HG03066 (cell line): ENCODE data around the gene TNK1.
"Not testable (repeated sequence)": the region's sequence is repeated elsewhere in the genome, so short reads cannot be mapped to it uniquely, and the experiment has no call there.

ENCODE experiments used
- ATAC-seq: cut with Tn5 transposase; IDR thresholded peaks from one replicate; pipeline ENCODE4 v1.9.1; 2021; ENCODE audit warnings: low read depth; ENCODE audit not compliant: unreplicated experiment

Gene TNK1

GRCh38 chr17:7380855-7381683 lies at the start of gene TNK1:
Gene TNK1 (plus strand): TSS chr17:7381089. CDS start chr17:7382927, 1,838 bp downstream.
- no peak for ATAC-seq

- no peak for ATAC-seq
These were observed 48.8 kb upstream of the TNK1 start for GRCh38 chr17:7332111-7332510.

- ATAC-seq: not testable (repeated sequence)
These were observed 48.3 kb upstream of the TNK1 start for GRCh38 chr17:7332600-7333069.

GRCh38 chr17:7334938-7335538 lies 45.9 kb upstream of the TNK1 start:
- no peak for ATAC-seq

- ATAC-seq: not testable (repeated sequence)
These were observed 45.1 kb upstream of the TNK1 start for GRCh38 chr17:7335765-7336164.

- peak; percentile 58 for ATAC-seq
These were observed 44.4 kb upstream of the TNK1 start, which contains the start of gene ACAP1 for GRCh38 chr17:7336240-7337175. Gene ACAP1 (plus strand): TSS chr17:7336529. CDS start chr17:7336735, 206 bp downstream.

GRCh38 chr17:7337600-7337999 lies 43.3 kb upstream of the TNK1 start:
- not testable (repeated sequence) for ATAC-seq

GRCh38 chr17:7340179-7340578 lies 40.7 kb upstream of the TNK1 start:
- no peak for ATAC-seq

- ATAC-seq: no peak
These were observed 39.0 kb upstream of the TNK1 start for GRCh38 chr17:7341842-7342241.

- no peak for ATAC-seq
These were observed 37.6 kb upstream of the TNK1 start for GRCh38 chr17:7343250-7343649.

GRCh38 chr17:7346761-7347614 lies 33.9 kb upstream of the TNK1 start:
- ATAC-seq: no peak

GRCh38 chr17:7347630-7348477 lies 33.0 kb upstream of the TNK1 start:
- no peak for ATAC-seq

- no peak for ATAC-seq
These were observed 32.2 kb upstream of the TNK1 start for GRCh38 chr17:7348478-7349242.

- peak; percentile 63 for ATAC-seq
These were observed 29.0 kb upstream of the TNK1 start, which contains the start of gene KCTD11 for GRCh38 chr17:7351665-7352502. Gene KCTD11 (plus strand): TSS chr17:7352162.

- no peak for ATAC-seq
These were observed 28.4 kb upstream of the TNK1 start for GRCh38 chr17:7352503-7352889.

- ATAC-seq: no peak
These were observed 27.8 kb upstream of the TNK1 start for GRCh38 chr17:7352910-7353635.
